NCI-H2029 treated with DMSO at 0.1 percent for 48 hours (cell line): Measurements from ENCODE around the gene DOCK3.
"Not testable (repeated sequence)": the region's sequence is repeated elsewhere in the genome, so short reads cannot be mapped to it uniquely, and the experiment has no call there.

Experiments
- DNase-seq: peaks from one replicate; lab custom pipeline; 2025; lab: John Stamatoyannopoulos, UW

Gene DOCK3

DNA sequence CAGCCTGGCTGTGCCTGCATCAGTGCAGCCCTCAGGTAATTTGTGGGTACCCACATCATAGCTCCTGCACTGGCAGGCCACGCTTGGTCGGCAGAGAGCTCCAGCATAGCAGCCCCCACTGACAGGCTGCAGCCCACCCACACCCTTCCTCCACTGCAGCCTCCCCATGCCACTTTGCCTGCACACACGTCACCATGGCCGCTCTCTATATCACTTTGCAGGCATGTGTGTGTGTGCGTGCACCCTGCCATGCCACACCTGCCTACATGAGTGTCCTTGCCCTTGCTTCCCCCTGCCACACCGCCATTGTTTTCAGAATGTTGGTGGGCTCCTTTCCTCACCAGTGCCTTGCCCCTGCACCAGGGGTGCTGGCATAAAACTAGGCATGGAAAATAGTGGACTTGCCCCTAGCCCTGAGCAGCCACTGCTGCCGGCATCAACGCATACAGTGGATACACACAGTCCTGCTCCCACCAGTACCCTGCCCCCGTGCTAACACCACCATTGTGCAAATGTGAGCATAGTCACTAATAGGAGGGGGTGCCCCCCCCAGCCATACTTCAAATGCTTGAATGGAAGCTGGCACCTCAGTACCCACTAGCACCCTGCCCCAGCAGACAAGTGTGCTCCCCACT lies 431.6 kb downstream of the DOCK3 start:
- DNase-seq, result no peak

- DNase-seq, result no peak
These were observed 435.9 kb downstream of the DOCK3 start for GRCh38 chr3:51110586-51110985.

DNA sequence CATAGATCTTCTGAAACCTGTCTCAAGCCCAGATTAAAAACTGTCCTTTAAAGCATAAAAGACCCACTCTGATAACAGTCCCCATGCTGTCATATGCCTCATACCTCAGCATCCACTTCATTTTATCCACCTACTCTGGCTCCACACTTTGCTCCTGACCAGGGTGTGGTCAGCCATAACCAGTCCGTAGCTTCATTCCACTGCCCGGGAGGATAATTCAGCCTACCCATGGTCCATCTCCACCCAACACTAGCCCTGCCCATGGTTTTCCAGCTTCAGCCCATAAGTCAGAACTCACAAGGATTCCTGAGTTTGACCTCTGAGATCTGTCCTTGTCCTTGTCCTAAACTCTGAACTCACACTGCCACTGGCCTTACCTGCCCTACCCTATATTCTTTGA lies 448.2 kb downstream of the DOCK3 start:
- DNase-seq, result no peak

DNA sequence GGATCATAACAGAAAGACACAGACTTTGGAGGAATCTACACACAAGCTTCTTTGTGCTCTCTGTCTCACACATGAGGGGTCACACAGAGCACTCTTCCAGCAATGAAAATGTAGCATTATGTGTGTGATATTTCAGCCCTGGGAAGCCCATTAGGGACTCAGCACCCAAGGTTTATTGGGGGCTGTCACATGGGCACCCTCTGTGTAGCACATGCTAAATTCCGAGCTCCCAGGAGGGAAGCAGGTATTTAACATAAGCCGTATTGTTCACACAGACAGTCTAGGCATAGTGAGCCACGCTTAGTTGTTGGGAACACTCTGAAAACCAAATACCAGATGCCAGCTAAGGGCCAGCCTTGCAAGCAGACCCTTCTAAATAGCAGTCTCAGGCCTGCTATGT lies 448.8 kb downstream of the DOCK3 start:
- no peak for DNase-seq

- not testable (repeated sequence) for DNase-seq
These were observed 456.9 kb downstream of the DOCK3 start for GRCh38 chr3:51131607-51132006.

GRCh38 chr3:51137715-51138114 lies 463.0 kb downstream of the DOCK3 start:
- DNase-seq, result no peak

DNA sequence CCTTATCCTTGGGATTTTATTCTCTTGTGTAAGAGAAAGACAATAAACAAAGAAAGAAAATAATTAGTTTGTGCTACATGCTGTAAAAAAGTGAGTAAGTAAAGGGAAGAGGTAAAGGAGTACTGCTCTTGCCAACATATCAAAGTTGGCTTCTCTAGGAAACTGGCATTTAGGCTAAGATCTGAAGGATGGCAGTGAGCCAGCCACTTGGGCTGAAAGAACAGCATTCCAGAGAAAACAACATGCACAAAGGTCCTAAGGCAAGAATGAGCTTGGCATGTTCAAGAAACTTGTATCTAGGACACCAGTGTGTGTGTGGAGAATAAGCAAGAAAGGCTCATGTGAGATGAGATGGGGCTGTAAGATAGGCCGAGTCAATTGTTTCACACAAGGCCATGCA lies 464.9 kb downstream of the DOCK3 start:
- DNase-seq, result no peak

DNA sequence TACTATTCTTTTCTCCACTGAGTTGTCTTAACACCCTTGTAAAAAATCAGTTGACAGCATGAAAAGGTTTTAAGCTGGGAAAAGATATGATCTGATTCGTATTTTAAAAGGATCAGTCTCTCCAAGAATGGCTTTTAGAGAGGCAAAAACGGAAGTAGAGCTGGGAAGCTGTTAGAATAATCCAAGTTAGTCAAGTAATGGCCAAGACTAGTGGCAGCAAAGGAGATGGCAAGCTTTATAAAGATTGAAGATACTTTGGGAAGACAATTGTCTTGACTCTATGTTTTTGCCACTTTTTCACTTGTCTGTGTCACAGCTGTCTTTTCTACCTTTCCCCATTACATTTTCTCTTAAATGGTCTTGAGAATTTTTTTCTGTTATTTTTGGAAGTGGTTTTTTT lies 466.8 kb downstream of the DOCK3 start:
- no peak for DNase-seq

GRCh38 chr3:51145811-51146585 lies 471.3 kb downstream of the DOCK3 start:
- DNase-seq, result no peak

DNA sequence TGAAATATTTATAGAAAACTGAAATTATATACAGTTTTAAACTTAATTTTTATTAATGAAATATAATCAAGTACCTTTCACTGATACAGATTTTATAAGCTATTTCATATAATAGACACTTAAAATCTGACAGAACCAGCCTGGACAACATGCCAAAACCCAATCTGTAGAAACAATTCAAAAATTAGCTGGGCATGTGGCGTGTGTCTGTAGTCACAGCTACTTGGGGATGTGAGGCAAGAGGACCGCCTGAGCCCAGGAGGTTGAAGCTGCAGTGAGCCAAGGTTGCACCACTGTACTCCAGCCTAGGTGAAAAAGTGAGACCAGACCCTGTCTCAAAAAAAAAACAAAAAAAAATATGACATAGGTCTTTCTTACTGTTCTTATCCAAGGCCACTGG lies 472.1 kb downstream of the DOCK3 start:
- DNase-seq, result no peak

DNA sequence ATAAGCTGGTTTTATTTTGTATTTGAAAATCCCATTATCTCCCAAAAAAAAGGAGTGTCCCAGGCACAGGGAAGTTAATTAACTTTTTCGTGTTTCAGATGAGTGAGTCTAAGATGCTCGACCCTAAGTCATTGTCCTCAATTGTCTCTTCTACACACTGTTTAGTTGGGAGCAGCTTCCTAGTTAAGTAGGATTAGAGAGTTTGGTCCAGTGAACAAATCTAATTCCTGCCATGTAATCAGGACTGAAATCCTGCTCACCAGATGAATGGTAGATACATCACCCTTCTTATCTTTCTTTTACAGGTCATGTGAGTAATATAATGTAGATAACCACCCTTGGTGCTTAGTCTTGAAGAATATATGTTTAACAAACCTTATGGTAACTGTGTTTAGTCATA lies 481.4 kb downstream of the DOCK3 start:
- DNase-seq, result no peak

GRCh38 chr3:51163051-51163450 lies 488.3 kb downstream of the DOCK3 start:
- no peak for DNase-seq

- no peak for DNase-seq
These were observed 499.0 kb downstream of the DOCK3 start for GRCh38 chr3:51173518-51174271.

DNA sequence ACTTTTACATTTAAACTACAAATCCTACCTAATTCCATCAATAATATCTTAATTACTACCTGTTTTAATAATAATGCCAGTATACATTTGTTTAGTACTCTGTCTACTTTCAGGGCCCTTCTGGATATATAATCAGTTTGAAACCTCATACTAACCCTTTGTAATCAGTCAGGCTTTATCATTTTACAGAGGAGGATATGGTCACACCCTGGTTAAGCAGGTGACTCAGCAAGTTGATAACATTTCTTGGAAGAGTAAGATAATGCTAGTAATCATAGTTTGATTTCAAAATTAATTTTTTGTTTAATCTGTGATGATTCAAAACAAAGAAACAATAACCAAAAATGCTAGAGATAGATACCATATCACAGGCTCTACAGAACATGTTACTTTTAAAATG lies 502.2 kb downstream of the DOCK3 start:
- DNase-seq, result no peak

DNA sequence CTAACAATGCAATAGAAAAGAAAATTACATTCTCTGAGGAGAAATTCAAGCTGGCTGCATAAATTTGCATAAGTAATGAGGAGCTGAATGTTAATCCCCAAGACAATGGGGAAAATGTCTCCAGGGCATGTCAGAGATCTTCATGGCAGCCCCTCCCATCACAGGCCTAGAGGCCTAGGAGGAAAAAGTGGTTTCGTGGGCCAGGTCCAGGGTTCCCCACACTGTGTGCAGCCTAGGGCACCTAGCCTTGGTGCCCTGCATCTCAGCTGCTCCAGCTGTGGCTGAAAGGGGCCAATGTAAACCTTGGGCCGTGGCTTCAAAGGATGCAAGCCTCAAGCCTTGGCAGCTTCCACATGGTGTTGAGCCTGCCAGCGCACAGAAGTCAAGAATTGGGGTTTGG lies 511.7 kb downstream of the DOCK3 start:
- not testable (repeated sequence) for DNase-seq

- DNase-seq, result no peak
These were observed 515.5 kb downstream of the DOCK3 start for GRCh38 chr3:51190199-51190598.

DNA sequence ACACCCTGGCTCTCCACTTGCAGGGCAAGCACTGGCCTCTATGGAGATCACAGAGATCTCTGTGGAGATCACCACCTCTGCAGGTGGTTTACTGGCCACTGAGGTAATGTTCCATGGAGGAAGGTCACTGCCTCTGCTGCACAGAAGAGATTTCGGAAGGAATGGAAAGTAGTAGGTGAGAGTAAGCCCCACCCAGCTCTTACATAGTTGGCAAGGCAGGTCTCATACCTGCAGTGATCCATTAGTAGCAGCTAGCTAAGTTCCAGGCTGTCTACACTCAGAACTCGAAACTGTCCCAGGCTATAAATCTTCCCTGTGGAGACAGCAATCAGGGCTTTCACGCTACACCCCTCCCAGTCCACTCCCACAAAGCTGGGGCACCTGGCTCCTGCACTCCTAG lies 516.1 kb downstream of the DOCK3 start:
- no peak for DNase-seq

GRCh38 chr3:51191768-51192167 lies 517.0 kb downstream of the DOCK3 start:
- no peak for DNase-seq

GRCh38 chr3:51198477-51198876 lies 523.8 kb downstream of the DOCK3 start:
- DNase-seq, result no peak

- DNase-seq, result not testable (repeated sequence)
These were observed 524.6 kb downstream of the DOCK3 start for GRCh38 chr3:51199296-51199695.

DNA sequence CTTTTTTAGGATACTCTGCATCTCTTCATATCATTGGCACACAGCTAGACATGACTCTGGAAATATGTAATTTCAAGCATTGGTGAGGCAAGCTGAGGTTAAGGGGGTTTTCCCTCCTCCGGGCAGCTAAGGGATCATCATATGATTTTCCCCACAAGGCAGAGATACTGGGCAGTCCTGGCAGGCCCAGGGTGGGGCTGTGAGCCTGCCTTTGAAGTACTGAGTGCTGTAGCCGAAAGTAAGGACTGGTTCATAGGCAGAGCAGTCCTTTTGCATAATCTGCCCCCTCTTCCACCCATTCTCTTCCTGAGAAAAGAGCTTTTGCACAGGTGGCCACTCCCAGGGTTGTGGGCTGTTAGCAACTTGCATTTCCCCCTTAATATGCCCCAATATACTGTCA lies 541.6 kb downstream of the DOCK3 start:
- DNase-seq, result no peak

DNA sequence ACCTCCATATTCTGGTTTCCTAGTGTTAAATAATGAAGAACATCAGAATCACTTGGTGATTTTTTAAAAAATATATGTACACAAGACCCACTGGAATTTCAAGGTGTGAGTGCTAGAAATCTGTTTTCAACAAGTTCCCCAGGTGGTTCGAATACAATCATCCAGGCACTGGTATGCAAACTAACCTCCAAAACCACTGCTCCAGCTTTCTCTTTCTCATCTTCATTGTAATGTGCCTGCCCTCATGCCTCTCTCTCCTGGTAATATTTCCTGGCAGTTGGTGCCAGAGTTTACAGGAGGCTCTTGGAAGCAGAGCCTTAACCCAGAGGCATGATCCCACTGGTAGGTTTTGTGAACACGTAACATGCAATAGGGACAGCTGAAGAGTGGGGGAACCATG lies 547.2 kb downstream of the DOCK3 start:
- no peak for DNase-seq

DNA sequence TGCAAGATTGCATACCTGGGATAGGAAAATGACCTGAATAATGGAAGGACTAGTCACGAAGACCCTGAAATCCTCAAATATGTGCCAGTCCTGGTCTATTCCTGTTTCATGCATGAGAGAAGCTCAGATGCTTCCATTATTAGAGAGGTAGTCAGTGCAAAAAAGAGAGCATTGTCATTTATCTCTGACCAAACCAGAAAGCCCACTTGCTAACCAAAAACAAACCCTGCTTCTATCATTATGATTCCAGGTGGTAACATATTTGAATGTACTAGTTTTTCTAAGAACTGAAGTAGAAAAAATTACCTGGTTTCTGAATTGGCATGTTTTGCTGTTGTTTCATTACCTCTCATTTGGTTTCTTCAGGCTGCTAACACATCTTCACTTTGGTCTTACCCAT lies 549.6 kb downstream of the DOCK3 start:
- no peak for DNase-seq
